H1 (cell line): Measurements from ENCODE around the gene PPFIBP2. TPM values are rescaled to one million over a fixed set of nuclear protein-coding genes. Genes with fewer than 3 reads are reported as not detected.

Source experiments
- CTCF ChIA-PET: fragments of 300-600 bp; sonication (Branson Sonifier 250); formaldehyde crosslinking; loops from one replicate; lab custom pipeline; 2021; ENCODE audit not compliant: partially characterized antibody; lab: Charles Lee
- POLR2A ChIA-PET: fragments of 300-600 bp; sonication (Branson Sonifier 250); formaldehyde crosslinking; loops from one replicate; lab custom pipeline; 2021; ENCODE audit warnings: inconsistent platforms; ENCODE audit not compliant: partially characterized antibody; lab: Charles Lee
- DNase-seq, 2 experiments: peaks; one replicate each; pipeline versions ENCODE4 v3.0.0 to v3.0.0-alpha.2; 2010 to 2022; ENCODE audit warnings: low spot score in 2 of 2, low read depth in 1 of 2, mixed read lengths in 1 of 2
- FAIRE-seq: peaks from 2 replicates; lab custom pipeline; 2011; peaks lifted over from hg19 to GRCh38; lab: Jason Lieb, UNC
- H2AFZ ChIP-seq: 2 replicates; pipeline ENCODE4 v1.8.1; 2012; ENCODE audit warnings: low read length, inconsistent platforms
- H2AK5ac ChIP-seq: 2 replicates; pipeline ENCODE4 v1.6.1; 2013; ENCODE audit warnings: low read depth, low read length
- H2BK120ac ChIP-seq: replicated peaks from 2 replicates; pipeline ENCODE3; 2013; ENCODE audit warnings: low read depth, low read length, inconsistent platforms
- H2BK12ac ChIP-seq: 2 replicates; pipeline ENCODE4 v1.6.1; 2013; ENCODE audit warnings: low read depth, low read length
- H2BK15ac ChIP-seq: 2 replicates; pipeline ENCODE4 v1.6.1; 2013; ENCODE audit warnings: low read length
- H2BK20ac ChIP-seq: 2 replicates; pipeline ENCODE4 v1.6.1; 2013; ENCODE audit warnings: low read length
- H2BK5ac ChIP-seq: 2 replicates; pipeline ENCODE4 v1.6.1; 2013; ENCODE audit warnings: low read depth, low read length
- H3K14ac ChIP-seq: 2 replicates; pipeline ENCODE4 v1.6.1; 2013; ENCODE audit warnings: inconsistent platforms; ENCODE audit not compliant: insufficient read length
- H3K18ac ChIP-seq: 2 replicates; pipeline ENCODE4 v1.6.1; 2013; ENCODE audit warnings: low read length; ENCODE audit errors: extremely low read depth
- H3K23ac ChIP-seq: 2 replicates; pipeline ENCODE4 v1.6.1; 2013; ENCODE audit warnings: inconsistent platforms; ENCODE audit not compliant: insufficient read length
- H3K23me2 ChIP-seq: 2 replicates; pipeline ENCODE4 v1.6.1; 2013; ENCODE audit warnings: low read depth, low read length
- H3K27ac ChIP-seq: 2 replicates; pipeline ENCODE4 v1.6.1; 2011; ENCODE audit warnings: low read depth, low read length, inconsistent platforms
- H3K27me3 ChIP-seq, 4 experiments: replicated peaks in 1 of 4; 1 replicate in 1 of 4; 2 replicates in 3 of 4; pipeline versions ENCODE4 v1.6.1 to v1.8.1; 2011 to 2013; ENCODE audit warnings: low read length in 3 of 4, mild to moderate bottlenecking in 3 of 4, inconsistent platforms in 2 of 4, mixed read lengths in 2 of 4, moderate library complexity in 1 of 4; ENCODE audit not compliant: control insufficient read depth in 3 of 4, insufficient read depth in 3 of 4; ENCODE audit errors: extremely low read depth in 1 of 4
- H3K36me3 ChIP-seq, 4 experiments: 2 replicates each; pipeline versions ENCODE4 v1.6.1 to v1.8.1; 2011 to 2013; ENCODE audit warnings: mild to moderate bottlenecking in 4 of 4, low read length in 3 of 4, moderate library complexity in 2 of 4, control low read depth in 1 of 4, inconsistent platforms in 1 of 4; ENCODE audit not compliant: insufficient read depth in 4 of 4, control insufficient read depth in 2 of 4
- H3K4ac ChIP-seq: replicated peaks from 2 replicates; pipeline ENCODE3; 2013; ENCODE audit warnings: low read length, low read depth, mixed read lengths, inconsistent platforms; ENCODE audit not compliant: insufficient read length
- H3K4me1 ChIP-seq, 4 experiments: replicated peaks in 1 of 4; 1 replicate in 1 of 4; 2 replicates in 3 of 4; pipeline versions ENCODE4 v1.6.1 to v1.8.1; 2011 to 2013; ENCODE audit warnings: low read length in 3 of 4, inconsistent platforms in 2 of 4, mixed read lengths in 1 of 4; ENCODE audit not compliant: insufficient read depth in 4 of 4, control insufficient read depth in 3 of 4
- H3K4me2 ChIP-seq, 2 experiments: 2 replicates each; pipeline versions ENCODE4 v1.6.1 to v1.8.1; 2011 to 2013; ENCODE audit warnings: low read depth in 2 of 2, low read length in 2 of 2, control low read depth in 1 of 2, inconsistent platforms in 1 of 2, mild to moderate bottlenecking in 1 of 2; ENCODE audit not compliant: insufficient read depth in 1 of 2
- H3K4me3 ChIP-seq, 4 experiments: fragments of 200-600, 300-600 bp in 1 of 4; sonication (generic), shearing (Covaris generic), sonication (Bioruptor Twin) in 1 of 4; 2 replicates each; pipeline versions ENCODE4 v1.5.1 to v1.8.1; 2011 to 2016; ENCODE audit warnings: low read length in 4 of 4, low read depth in 3 of 4, control low read depth in 2 of 4, inconsistent platforms in 2 of 4, mild to moderate bottlenecking in 2 of 4, mixed read lengths in 1 of 4, moderate library complexity in 1 of 4; ENCODE audit not compliant: insufficient read depth in 2 of 4; ENCODE audit errors: extremely low read depth in 1 of 4
- H3K56ac ChIP-seq: replicated peaks from 2 replicates; pipeline ENCODE3; 2013; ENCODE audit warnings: low read depth, mild to moderate bottlenecking, mixed read lengths, low read length, inconsistent platforms; ENCODE audit not compliant: insufficient read length
- H3K79me1 ChIP-seq: 2 replicates; pipeline ENCODE4 v1.6.1; 2013; ENCODE audit warnings: low read depth, low read length, control low read depth
- H3K79me2 ChIP-seq, 2 experiments: 2 replicates each; pipeline versions ENCODE4 v1.6.1 to v1.8.1; 2012 to 2013; ENCODE audit warnings: low read length in 2 of 2, mild to moderate bottlenecking in 2 of 2, inconsistent platforms in 1 of 2; ENCODE audit not compliant: insufficient read depth in 2 of 2, control insufficient read depth in 1 of 2
- H3K9ac ChIP-seq, 4 experiments: replicated peaks in 1 of 4; 1 replicate in 1 of 4; 2 replicates in 3 of 4; pipeline versions ENCODE4 v1.6.1 to v1.8.1; 2011 to 2013; ENCODE audit warnings: low read depth in 3 of 4, low read length in 3 of 4, control low read depth in 2 of 4, mild to moderate bottlenecking in 2 of 4, moderate library complexity in 2 of 4, inconsistent platforms in 1 of 4; ENCODE audit errors: extremely low read depth in 1 of 4
- H3K9me3 ChIP-seq, 2 experiments: 2 replicates each; pipeline versions ENCODE4 v1.6.1 to v1.8.1; 2012 to 2013; ENCODE audit warnings: mild to moderate bottlenecking in 2 of 2, moderate library complexity in 2 of 2, control low read depth in 1 of 2, inconsistent platforms in 1 of 2, low read depth in 1 of 2, low read length in 1 of 2, mixed read lengths in 1 of 2; ENCODE audit not compliant: insufficient read depth in 2 of 2
- H4K20me1 ChIP-seq, 2 experiments: replicated peaks in 1 of 2; 2 replicates each; pipeline versions ENCODE3 to v1.8.1; 2011 to 2013; ENCODE audit warnings: inconsistent platforms in 2 of 2, low read length in 2 of 2, mild to moderate bottlenecking in 1 of 2; ENCODE audit not compliant: insufficient read depth in 2 of 2, control insufficient read depth in 1 of 2
- H4K5ac ChIP-seq: 2 replicates; pipeline ENCODE4 v1.6.1; 2013; ENCODE audit warnings: low read length, low read depth, mixed read lengths, inconsistent platforms; ENCODE audit not compliant: insufficient read length
- H4K8ac ChIP-seq: 2 replicates; pipeline ENCODE4 v1.8.0; 2013; ENCODE audit warnings: mild to moderate bottlenecking, moderate library complexity, low read length, inconsistent platforms; ENCODE audit not compliant: insufficient read depth; ENCODE audit errors: extremely low read depth
- H4K91ac ChIP-seq: replicated peaks from 2 replicates; pipeline ENCODE3; 2013; ENCODE audit warnings: low read length, mixed read lengths, inconsistent platforms; ENCODE audit not compliant: insufficient read length
- ASH2L ChIP-seq: fragments of 200-600, 300-600 bp; sonication (generic); IDR thresholded peaks from one replicate; pipeline ENCODE4 v1.7.1; 2017; ENCODE audit warnings: low read length
- CEBPB ChIP-seq: IDR thresholded peaks from 2 replicates; pipeline ENCODE4 v1.6.1; 2012; ENCODE audit warnings: low read depth, low read length
- CREB1 ChIP-seq: IDR thresholded peaks from 2 replicates; pipeline ENCODE4 v1.6.1; 2012; ENCODE audit warnings: inconsistent platforms
- JUN ChIP-seq: IDR thresholded peaks from 2 replicates; pipeline ENCODE4 v1.6.1; 2011; ENCODE audit warnings: low read depth, mild to moderate bottlenecking, improper control_type of control experiment, low read length
- NANOG ChIP-seq: IDR thresholded peaks from 2 replicates; pipeline ENCODE4 v1.6.1; 2011; ENCODE audit warnings: low read length, low read depth, mild to moderate bottlenecking, inconsistent platforms; ENCODE audit not compliant: insufficient read depth, poor library complexity, severe bottlenecking
- POU5F1 ChIP-seq: IDR thresholded peaks from 2 replicates; pipeline ENCODE4 v1.6.1; 2011; ENCODE audit warnings: low read depth, mild to moderate bottlenecking, low read length, moderate library complexity
- SRF ChIP-seq: IDR thresholded peaks from 2 replicates; pipeline ENCODE4 v1.6.1; 2011; ENCODE audit warnings: mild to moderate bottlenecking, low read depth, low read length, moderate library complexity
- TAF7 ChIP-seq: optimal IDR thresholded peaks from 2 replicates; pipeline ENCODE3; 2011; ENCODE audit warnings: low read depth, mild to moderate bottlenecking, inconsistent platforms, low read length, moderate library complexity, borderline replicate concordance
- YY1 ChIP-seq: IDR thresholded peaks from 2 replicates; pipeline ENCODE4 v1.6.1; 2011; ENCODE audit warnings: low read depth, mild to moderate bottlenecking, low read length
- ZNF274 ChIP-seq: IDR thresholded peaks from 2 replicates; pipeline ENCODE4 v1.7.0; 2012; ENCODE audit warnings: low read length, borderline replicate concordance; ENCODE audit errors: extremely low read depth
- WGBS, 2 experiments: shearing (Covaris generic) in 1 of 2; methylation state at CpG; one replicate each; pipeline versions ENCODE4 v1.1.6 to v1.1.7; 2013 to 2015; ENCODE audit warnings: low lambda C conversion rate in 2 of 2, mixed read lengths in 2 of 2, inconsistent platforms in 1 of 2, low coverage in 1 of 2, missing lambda C conversion rate in 1 of 2; ENCODE audit not compliant: insufficient replicate concordance in 2 of 2, insufficient coverage in 1 of 2, insufficient read length in 1 of 2; ENCODE audit errors: extremely low coverage in 1 of 2, missing lambda C conversion rate in 1 of 2; 5-methylcytosine and 5-hydroxymethylcytosine counted together
- polyA plus RNA-seq, 7 experiments: library from polyadenylated mRNA; depleted of rRNA in 3 of 7; stranded (reverse) in 5 of 7; unstranded in 2 of 7; fragments of >200 nt in 5 of 7; fragments of 200-250 nt in 2 of 7; gene quantifications; 1 replicate in 5 of 7; 2 replicates in 1 of 7; 4 replicates in 1 of 7; pipeline versions ENCODE4 v1.2.1 to v1.2.3, GENCODE V29; 2011 to 2013; ENCODE audit warnings: missing spikeins in 2 of 7, mixed read lengths in 2 of 7
- total RNA-seq: library from RNA; stranded (reverse); fragmentation: NEBNext Ultra II Directional; extraction: Animal tissue kit (Norgen Biotek cat#: 25700); gene quantifications from 2 replicates; pipeline ENCODE4 v1.2.1, GENCODE V29; 2021
- TF ChIP-seq, protein P1 (sequence below): IDR thresholded peaks from 2 replicates; pipeline ENCODE4 v1.6.1; 2012; ENCODE audit warnings: low read length, inconsistent platforms
- TF ChIP-seq, protein P2 (sequence below): IDR thresholded peaks from 2 replicates; pipeline ENCODE4 v1.6.1; 2012; ENCODE audit warnings: inconsistent platforms

The PPFIBP2 gene
- total and polyA plus RNA-seq, 2 of the 8 experiments (the other 6 are each of a cell fraction or from before 2014, with no cell fraction given) = 5.5 to 9.8 TPM

DNA sequence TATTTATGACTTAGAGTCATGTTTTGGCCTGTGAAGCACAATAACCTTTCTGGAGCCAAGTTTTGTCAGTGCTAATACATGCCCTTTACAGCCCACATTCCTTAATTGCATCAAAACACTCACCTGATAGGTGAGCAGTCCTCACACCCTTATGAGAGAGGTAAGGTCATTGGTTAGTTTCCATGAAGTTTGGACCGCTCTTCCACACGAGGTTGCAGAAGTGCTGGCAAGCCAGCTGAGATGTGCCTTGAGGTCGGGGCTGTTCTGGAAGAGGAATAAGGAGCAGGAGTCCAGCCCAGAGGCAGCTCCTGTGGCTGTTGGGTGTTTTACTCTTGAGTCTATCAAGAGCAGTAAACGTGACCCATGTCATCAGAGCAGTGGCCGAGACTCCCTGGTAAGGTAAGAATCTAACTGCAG, 83.2 kb downstream of the PPFIBP2 start:
- WGBS, 2 experiments = 87% methylated on average over 5 of the region's 5 CpGs; no CpG with 5 or more reads in 1 of the 2 experiments
- Histone ChIP-seq H3K23ac (no peak overlapping the region), H3K9me3 (no peaks in the 10 kb centered on the region), H3K27ac (no peak overlapping the region), H3K23me2 (no peaks in the 10 kb centered on the region), H3K14ac (no peak overlapping the region), H3K18ac (no peak overlapping the region), H3K4me2 (no peak overlapping the region), H3K27me3 (no peaks in the 10 kb centered on the region), H3K79me2 (no peaks in the 10 kb centered on the region), H2BK12ac (no peak overlapping the region), H3K4ac (no peak overlapping the region), H4K5ac (peak overlapping the region; percentile 1), H4K20me1 (no peaks in the 10 kb centered on the region), H3K4me1 (peaks cover 0 to 9% (median 8%) of the 10 kb centered on the region in 4 experiments; a peak in 3 of 7 replicates), H2BK20ac (no peak overlapping the region), H3K4me3 (no peak overlapping the region), H2BK15ac (no peak overlapping the region), H4K8ac (no peak overlapping the region; the same call in 1 of the 2 replicates), H2AFZ (no peak overlapping the region), H3K79me1 (no peaks in the 10 kb centered on the region), H2BK5ac (no peak overlapping the region), H3K36me3 (no peaks in the 10 kb centered on the region), H3K9ac (no peak overlapping the region), H2AK5ac (no peak overlapping the region), H3K56ac (no peak overlapping the region), H2BK120ac (no peak overlapping the region), H4K91ac (no peak overlapping the region)
- POLR2A ChIA-PET = interaction anchor here (0.6 kb wide), 1 partner anchor 672 kb away, joined by 3 read pairs; no protein-coding TSS in a partner anchor
- CTCF ChIA-PET = interaction anchor here (1.1 kb wide), 2 partner anchors 25 to 32 kb away, joined by 3 to 6 read pairs; no protein-coding TSS in a partner anchor
- no peak for DNase-seq
- FAIRE-seq = no peak
- TF ChIP-seq YY1 (no peak), NANOG (no peak), CREB1 (no peak), POU5F1 (no peak), ZNF274 (no peak), ASH2L (no peak), TAF7 (no peak), JUN (no peak), SRF (no peak), CEBPB (no peak)
- TF ChIP-seq, protein P1, sequence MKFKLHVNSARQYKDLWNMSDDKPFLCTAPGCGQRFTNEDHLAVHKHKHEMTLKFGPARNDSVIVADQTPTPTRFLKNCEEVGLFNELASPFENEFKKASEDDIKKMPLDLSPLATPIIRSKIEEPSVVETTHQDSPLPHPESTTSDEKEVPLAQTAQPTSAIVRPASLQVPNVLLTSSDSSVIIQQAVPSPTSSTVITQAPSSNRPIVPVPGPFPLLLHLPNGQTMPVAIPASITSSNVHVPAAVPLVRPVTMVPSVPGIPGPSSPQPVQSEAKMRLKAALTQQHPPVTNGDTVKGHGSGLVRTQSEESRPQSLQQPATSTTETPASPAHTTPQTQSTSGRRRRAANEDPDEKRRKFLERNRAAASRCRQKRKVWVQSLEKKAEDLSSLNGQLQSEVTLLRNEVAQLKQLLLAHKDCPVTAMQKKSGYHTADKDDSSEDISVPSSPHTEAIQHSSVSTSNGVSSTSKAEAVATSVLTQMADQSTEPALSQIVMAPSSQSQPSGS = no peak
- TF ChIP-seq, protein P2, sequence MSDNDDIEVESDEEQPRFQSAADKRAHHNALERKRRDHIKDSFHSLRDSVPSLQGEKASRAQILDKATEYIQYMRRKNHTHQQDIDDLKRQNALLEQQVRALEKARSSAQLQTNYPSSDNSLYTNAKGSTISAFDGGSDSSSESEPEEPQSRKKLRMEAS = no peak
